NCI-H446 treated with DMSO at 0.1 percent for 48 hours (cell line): ENCODE results near the gene NOTCH2.

ENCODE experiments used
- DNase-seq: peaks from one replicate; lab custom pipeline; 2025; lab: John Stamatoyannopoulos, UW

Gene NOTCH2

GRCh38 chr1:119906927-119907652 is 162.4 kb downstream of the NOTCH2 start:
- DNase-seq, result no peak

GRCh38 chr1:119903443-119903835 is 166.0 kb downstream of the NOTCH2 start:
- DNase-seq, result no peak

GRCh38 chr1:119902775-119903442 is 166.6 kb downstream of the NOTCH2 start:
- no peak for DNase-seq

- no peak for DNase-seq
These were observed 170.3 kb downstream of the NOTCH2 start for GRCh38 chr1:119898981-119899720.

GRCh38 chr1:119898530-119898929 is 170.9 kb downstream of the NOTCH2 start:
- DNase-seq, result no peak

- DNase-seq, result no peak
These were observed 173.2 kb downstream of the NOTCH2 start, which contains the start of gene ADAM30 for GRCh38 chr1:119896303-119896702. Gene ADAM30, minus strand, starts transcription at chr1:119896515. Its CDS starts 179 bp downstream, at chr1:119896336.

GRCh38 chr1:119895102-119895501 is 174.4 kb downstream of the NOTCH2 start:
- DNase-seq, result no peak

- no peak for DNase-seq
These were observed 175.4 kb downstream of the NOTCH2 start for GRCh38 chr1:119893827-119894700.

GRCh38 chr1:119893238-119893791 is 176.1 kb downstream of the NOTCH2 start:
- DNase-seq, result no peak

GRCh38 chr1:119891386-119891785 is 178.1 kb downstream of the NOTCH2 start:
- no peak for DNase-seq

GRCh38 chr1:119888476-119888875 is 181.0 kb downstream of the NOTCH2 start:
- no peak for DNase-seq

GRCh38 chr1:119887427-119887826 is 182.0 kb downstream of the NOTCH2 start:
- no peak for DNase-seq

- DNase-seq, result no peak
These were observed 183.3 kb downstream of the NOTCH2 start for GRCh38 chr1:119885903-119886783.

- DNase-seq, result no peak
These were observed 184.8 kb downstream of the NOTCH2 start for GRCh38 chr1:119884711-119885110.

- no peak for DNase-seq
These were observed 185.6 kb downstream of the NOTCH2 start for GRCh38 chr1:119883826-119884225.

GRCh38 chr1:119882132-119883049 is 187.1 kb downstream of the NOTCH2 start:
- no peak for DNase-seq

GRCh38 chr1:119879510-119880434 is 189.7 kb downstream of the NOTCH2 start:
- no peak for DNase-seq

- DNase-seq, result no peak
These were observed 191.3 kb downstream of the NOTCH2 start for GRCh38 chr1:119878171-119878570.
